ENCODE results near the gene KIAA1755. TPM values are rescaled to one million over a fixed set of nuclear protein-coding genes. Genes with fewer than 3 reads are reported as not detected.

KIAA1755 gene
- total and polyA plus RNA-seq, 10 of the 15 experiments (the other 5 are each of a cell fraction or from before 2014, with no cell fraction given) = not detected

DNA sequence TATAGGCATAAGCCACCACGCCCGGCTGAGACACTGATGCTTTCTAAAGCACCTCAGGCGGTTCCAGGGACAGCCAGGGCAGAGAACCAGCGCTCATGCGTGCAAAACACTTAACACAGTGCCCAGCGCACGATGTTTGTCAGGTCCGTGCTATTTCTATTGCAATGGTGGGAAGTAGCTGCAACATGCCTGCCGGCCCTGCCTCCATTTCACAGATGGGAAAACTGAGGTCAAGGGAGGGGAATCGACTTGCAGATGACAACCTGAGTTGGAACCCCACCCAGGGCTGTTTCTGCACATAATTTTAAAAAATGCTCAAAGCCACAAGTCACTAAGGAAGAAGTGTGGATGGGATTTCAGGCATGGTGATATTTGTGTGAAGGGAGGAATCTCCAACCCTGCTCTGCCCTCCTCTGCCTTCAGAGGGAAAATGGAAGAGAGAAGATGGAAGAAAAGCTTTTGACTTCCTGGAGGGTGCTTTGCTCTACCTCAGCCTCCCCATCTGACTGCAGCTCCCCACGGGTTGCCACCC is 39.9 kb downstream of the KIAA1755 start:
- no peaks in the 10 kb centered on the region for H3K79me2 ChIP-seq (ENCODE audit: control insufficient read depth, insufficient read depth, low read length)
- H3K9me3 ChIP-seq (replicated peaks; ENCODE audit: control insufficient read depth, insufficient read depth, low read length) = no peaks in the 10 kb centered on the region
- no peak for ATAC-seq
- H2AFZ ChIP-seq (ENCODE audit: control insufficient read depth, low read depth, low read length) = no peak overlapping the region
- no peak for DNase-seq (ENCODE audit: low read depth, low spot score)
- no peaks in the 10 kb centered on the region; a peak in 1 of 4 replicates for H3K27me3 ChIP-seq (replicated peaks in 1 of 2; ENCODE audit: control insufficient read depth in 2 of 2, insufficient read depth in 2 of 2, low read length in 1 of 2)
- H3K36me3 ChIP-seq (ENCODE audit: control insufficient read depth in 2 of 2, insufficient read depth in 2 of 2, low read length in 1 of 2) = no peaks in the 10 kb centered on the region
- 0 out of 2 replicates have a peak overlapping the region, but pooled peaks have one; percentile 11 for H3K4me2 ChIP-seq (ENCODE audit: control insufficient read depth, insufficient read depth)
- ChIA-PET POLR2A (no interaction called here), SMC1A (ENCODE audit: uncharacterized antibody, unreplicated experiment) (interaction anchor here (1.1 to 5.4 kb wide), 23 partner anchors 10 to 656 kb away, joined by 3 to 128 read pairs (median 6); no protein-coding TSS in a partner anchor), RAD21 (ENCODE audit: unreplicated experiment) (interaction anchor here (0.8 to 6.9 kb wide), 34 partner anchors 15 to 657 kb away, joined by 3 to 80 read pairs (median 4); no protein-coding TSS in a partner anchor), CTCF (interaction anchor here (0.6 to 14.4 kb wide), 47 partner anchors 9 to 659 kb away, joined by 3 to 404 read pairs (median 6); partner anchors contain the start of gene TGM2)
- no peak overlapping the region for H3K27ac ChIP-seq (ENCODE audit: control insufficient read depth, insufficient read depth)
- in situ Hi-C loops (cut with MboI) = loop anchor here (10.0 kb wide), 1 partner anchor 656 kb away; no protein-coding TSS in a partner anchor
- no peaks in the 10 kb centered on the region; the same call in 1 of the 2 replicates for H4K20me1 ChIP-seq (ENCODE audit: control insufficient read depth, insufficient read depth)
- no peaks in the 10 kb centered on the region for H3K4me1 ChIP-seq (ENCODE audit: control insufficient read depth, insufficient read depth, low read length)
- intact Hi-C loops (cut with micrococcal nuclease; ENCODE audit: unreplicated experiment) = loop anchor here (1.0 to 5.0 kb wide), 4 partner anchors 53 to 658 kb away; partner anchors contain the start of gene TGM2
- H3K4me3 ChIP-seq = no peak overlapping the region
- 26% methylated on average over 11 of the region's 11 CpGs for WGBS (ENCODE audit: insufficient coverage, insufficient replicate concordance, low lambda C conversion rate, missing lambda C conversion rate)
- no peak for FAIRE-seq
- no peak overlapping the region for H3K9ac ChIP-seq (ENCODE audit: control insufficient read depth, insufficient read depth, low read length)
- no TSS peak for BruUV-seq (replicated peaks)
- TF ChIP-seq CREM (IDR thresholded peaks at IDR 0.05; ENCODE audit: low read depth) (no peak), MTA2 (IDR thresholded peaks at IDR 0.05; ENCODE audit: low read depth) (no peak), NBN (IDR thresholded peaks at IDR 0.05) (no peak), IKZF1 (conservative IDR thresholded peaks at IDR 0.05) (no peak), SKIL (IDR thresholded peaks at IDR 0.05; ENCODE audit: low read depth, poor library complexity, severe bottlenecking) (no peak), RELB (IDR thresholded peaks at IDR 0.05; ENCODE audit: low read depth) (no peak), MLLT1 (IDR thresholded peaks at IDR 0.05) (no peak), NR2C2 (IDR thresholded peaks at IDR 0.05; ENCODE audit: borderline replicate concordance, control insufficient read depth, insufficient read length, low read depth) (no peak), ZNF217 (IDR thresholded peaks at IDR 0.05) (no peak), TARDBP (IDR thresholded peaks at IDR 0.05; ENCODE audit: borderline replicate concordance) (no peak), ESRRA (IDR thresholded peaks at IDR 0.05; ENCODE audit: low read length) (no peak), TCF7 (IDR thresholded peaks at IDR 0.05; ENCODE audit: borderline replicate concordance) (no peak), GATAD2B (conservative IDR thresholded peaks at IDR 0.05; ENCODE audit: low read depth) (no peak), ATF2 (IDR thresholded peaks at IDR 0.05; ENCODE audit: low read length) (no peak), FOXK2 (IDR thresholded peaks at IDR 0.05) (no peak), MYC (IDR thresholded peaks at IDR 0.05; ENCODE audit: insufficient read depth, insufficient read length, insufficient replicate concordance, low read length, severe bottlenecking) (no peak), TCF3 (IDR thresholded peaks at IDR 0.05; ENCODE audit: borderline replicate concordance, insufficient read depth, low read depth, low read length) (no peak)

All from GM12878 (cell line).